HG03280 (cell line): Measurements from ENCODE around the gene UNC80.
A peak's percentile ranks its signal among the peaks of the same experiment; 100 is the strongest.

Experiments used
- ATAC-seq: cut with Tn5 transposase; IDR thresholded peaks from one replicate; pipeline ENCODE4 v1.9.1; 2021; ENCODE audit warnings: mild to moderate bottlenecking, moderate library complexity; ENCODE audit not compliant: unreplicated experiment

Gene UNC80

GRCh38 chr2:209960676-209961630 is 189.3 kb downstream of the UNC80 start:
- ATAC-seq = peak; percentile 97

DNA sequence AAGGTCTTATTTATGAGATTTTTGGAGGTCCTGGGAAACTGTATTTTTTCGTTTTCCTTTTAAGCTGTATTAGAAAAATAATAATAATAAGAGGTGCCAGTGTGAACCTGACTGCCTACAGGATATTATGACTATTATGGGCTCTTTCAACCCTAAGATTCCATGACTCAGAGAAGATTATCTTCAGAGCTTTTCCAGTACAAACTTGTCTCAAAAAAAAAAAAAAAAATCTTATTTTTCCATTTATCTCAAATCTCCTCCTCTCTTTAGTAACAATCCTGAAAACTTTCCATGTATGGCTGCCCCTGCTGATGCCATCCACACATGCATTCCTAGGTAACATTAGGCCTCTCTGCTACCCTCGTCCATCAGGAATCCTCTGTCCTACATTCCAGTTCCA is 194.1 kb downstream of the UNC80 start:
- no peak for ATAC-seq

DNA sequence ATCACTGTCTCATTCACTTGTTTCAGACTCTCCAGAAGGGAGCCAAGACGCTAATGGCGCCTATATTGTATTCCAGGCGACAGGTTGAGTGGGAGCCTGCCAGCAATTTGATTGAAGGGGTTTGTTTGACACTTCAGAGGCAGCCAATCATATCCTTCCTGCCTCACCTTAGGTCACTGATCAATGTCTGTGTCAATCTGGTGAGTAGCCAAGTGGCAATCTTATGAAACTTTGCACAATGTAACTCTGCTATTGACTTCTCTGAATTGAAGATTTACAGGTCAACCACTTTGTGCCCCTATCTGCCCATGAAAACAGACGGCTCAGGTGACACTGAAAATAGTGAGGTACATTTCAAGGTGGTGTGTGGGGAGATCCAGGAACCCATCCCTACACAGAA is 198.1 kb downstream of the UNC80 start:
- no peak for ATAC-seq

DNA sequence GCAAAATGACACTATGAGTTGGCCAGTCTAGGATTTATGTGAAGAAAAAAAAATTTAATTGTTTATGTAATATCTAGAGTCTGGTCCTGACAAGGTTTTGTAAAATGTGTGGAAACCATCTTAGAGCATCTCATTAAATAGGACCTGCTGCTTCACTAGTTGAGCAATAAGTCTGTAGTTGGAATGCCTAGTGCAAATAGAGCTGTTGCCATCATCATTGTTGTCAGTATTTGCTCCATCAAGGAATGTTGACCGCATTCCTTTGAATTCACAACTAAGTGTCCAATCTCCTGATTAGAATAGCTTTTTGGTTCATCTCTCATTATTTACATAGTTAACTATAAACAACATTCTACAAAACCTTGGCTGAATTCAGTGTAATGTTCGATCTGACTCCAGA is 198.6 kb downstream of the UNC80 start:
- ATAC-seq = no peak

- ATAC-seq = no peak
Observed at GRCh38 chr2:209970711-209971110, 199.1 kb downstream of the UNC80 start.

- no peak for ATAC-seq
Observed at GRCh38 chr2:209973328-209973727, 201.7 kb downstream of the UNC80 start.

GRCh38 chr2:209974576-209974975 is 202.9 kb downstream of the UNC80 start:
- ATAC-seq = no peak

DNA sequence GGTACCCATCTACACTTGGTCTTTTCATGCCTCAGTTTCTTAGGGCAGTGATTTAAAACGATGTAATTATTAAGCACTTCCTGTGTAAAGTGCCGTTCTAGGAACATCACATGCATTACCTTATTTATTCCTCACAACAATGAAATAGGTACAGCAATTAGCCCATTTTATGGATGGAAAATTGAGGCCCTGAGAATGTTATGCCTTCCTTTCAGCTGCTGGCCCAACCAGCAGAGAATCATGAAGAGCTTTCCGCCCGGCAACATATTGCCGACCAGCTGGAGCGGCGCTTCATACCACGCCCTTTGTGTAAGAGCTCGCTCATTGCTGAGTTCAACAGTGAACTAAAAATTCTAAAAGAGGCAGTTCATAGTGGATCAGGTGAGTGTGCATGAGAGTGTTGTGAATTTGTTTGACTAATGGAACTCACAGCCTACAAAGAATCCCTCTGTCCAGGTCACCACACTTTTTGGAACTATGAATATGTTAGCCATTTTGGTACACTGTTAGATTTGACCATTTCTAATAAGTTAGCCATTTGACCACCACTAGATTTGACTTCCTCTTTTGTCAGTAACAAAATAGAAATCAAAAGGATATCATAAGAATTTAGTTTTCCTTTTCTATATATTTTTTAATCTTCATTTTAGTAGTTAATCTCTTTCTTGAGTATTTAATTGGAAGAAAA is 205.2 kb downstream of the UNC80 start:
- ATAC-seq = peak; percentile 54

DNA sequence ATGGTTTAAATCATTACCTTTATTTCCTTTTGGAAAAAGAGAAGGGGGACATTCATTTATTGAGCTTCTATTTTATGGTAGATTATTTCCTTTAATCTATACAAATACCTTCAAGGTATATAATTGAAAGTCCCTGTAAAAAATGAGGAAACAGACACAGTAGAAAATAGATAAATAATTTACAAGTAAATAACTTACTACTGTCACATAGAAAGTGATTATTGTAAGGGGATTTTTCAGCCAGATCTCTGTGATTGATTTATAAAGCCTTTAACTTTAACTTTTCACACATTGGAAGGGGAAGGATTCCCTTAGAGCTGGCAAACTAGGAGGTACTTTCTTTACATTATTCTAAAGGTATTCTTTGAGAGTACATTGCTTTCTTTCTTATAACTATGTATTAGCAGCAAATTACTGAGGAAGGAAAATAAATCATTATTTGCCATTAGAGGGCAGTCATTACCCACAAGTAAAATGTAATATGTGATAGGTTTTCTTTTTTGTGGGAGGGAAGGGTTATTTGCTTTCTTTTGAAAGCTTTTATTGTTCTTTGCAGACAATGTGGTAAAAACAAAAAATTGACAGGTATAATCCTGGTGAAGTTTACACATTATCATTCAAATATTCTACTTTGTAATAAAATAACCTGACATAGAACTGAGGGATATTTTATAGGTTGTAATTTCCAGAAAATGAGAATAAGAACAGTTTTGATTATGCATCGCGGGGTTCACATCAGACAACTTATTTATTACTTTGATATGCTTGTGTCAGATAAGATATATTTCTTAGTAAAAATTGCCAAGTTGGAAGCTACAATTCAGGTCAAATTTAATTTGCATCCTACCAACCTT is 206.0 kb downstream of the UNC80 start:
- no peak for ATAC-seq

- no peak for ATAC-seq
Observed at GRCh38 chr2:209984291-209984690, 212.7 kb downstream of the UNC80 start.

GRCh38 chr2:209985874-209986273 is 214.2 kb downstream of the UNC80 start:
- ATAC-seq = no peak

GRCh38 chr2:209986415-209986814 is 214.8 kb downstream of the UNC80 start:
- no peak for ATAC-seq

DNA sequence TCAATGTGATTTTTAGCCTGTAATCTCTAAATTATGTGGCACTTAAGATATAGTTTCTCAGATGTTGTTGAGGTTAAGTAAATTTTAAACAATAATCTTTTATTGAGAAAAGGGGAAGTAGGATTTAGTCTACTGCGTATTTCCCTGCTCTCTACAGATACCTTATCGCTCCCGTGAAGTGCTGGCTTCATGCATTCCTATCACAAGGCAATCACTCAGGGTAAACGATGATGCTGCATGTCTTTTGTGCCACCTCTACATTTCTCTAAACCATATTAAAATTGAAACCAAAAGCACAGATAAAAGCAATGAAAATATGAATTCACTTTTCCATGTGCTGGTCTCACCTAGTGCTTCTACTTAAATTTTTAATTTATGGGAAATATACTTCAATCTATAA is 216.4 kb downstream of the UNC80 start:
- no peak for ATAC-seq

- no peak for ATAC-seq
Observed at GRCh38 chr2:209990838-209991237, 219.2 kb downstream of the UNC80 start.

GRCh38 chr2:209993968-209994367 is 222.3 kb downstream of the UNC80 start:
- no peak for ATAC-seq

DNA sequence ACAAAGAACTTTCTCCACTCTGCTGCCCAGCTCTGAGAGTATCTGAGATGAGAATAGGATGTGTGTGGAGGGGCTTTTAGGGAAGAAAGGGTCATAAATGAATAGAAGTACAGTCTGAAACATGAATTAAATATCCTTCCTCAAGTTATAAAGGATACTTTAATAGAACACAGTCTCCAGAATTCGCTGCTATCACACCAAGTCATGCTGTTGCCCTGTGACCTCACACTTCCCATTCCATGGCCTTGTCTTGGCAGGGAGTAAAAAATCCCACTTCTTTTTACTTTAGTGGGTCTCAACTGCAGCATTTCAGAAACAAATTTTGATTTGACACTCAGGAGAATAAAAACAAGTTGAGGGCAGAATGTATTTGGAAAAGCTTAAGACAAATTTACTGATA is 227.0 kb downstream of the UNC80 start:
- ATAC-seq = no peak

GRCh38 chr2:210000464-210001324 is 229.1 kb downstream of the UNC80 start:
- ATAC-seq = no peak

- peak; percentile 100 for ATAC-seq
Observed at GRCh38 chr2:210002158-210003157, 230.8 kb downstream of the UNC80 start, which contains the start of gene RPE. RPE (plus strand) TSS chr2:210002638; CDS start chr2:210002662, 24 bp downstream.

DNA sequence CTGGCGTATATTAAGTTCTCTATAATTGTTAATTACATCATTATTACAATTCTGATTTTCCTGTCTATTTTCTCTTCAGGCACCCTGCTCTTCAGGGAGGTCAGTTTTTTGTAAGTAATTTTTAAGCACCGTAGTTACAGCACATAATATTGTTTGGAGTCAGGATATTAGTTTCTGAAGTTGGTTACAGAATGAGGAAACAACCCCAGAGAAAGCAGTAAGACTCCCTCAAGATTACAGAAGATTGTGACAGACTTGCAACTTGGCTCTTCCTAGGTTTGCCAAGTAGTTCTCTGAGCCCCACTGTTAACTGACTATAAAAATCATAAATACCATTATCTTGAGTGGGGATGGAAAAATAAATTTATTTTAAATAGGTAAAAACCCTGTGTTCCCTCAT is 231.7 kb downstream of the UNC80 start:
- no peak for ATAC-seq
